Heart right ventricle (tissue), 16 donors: ENCODE data around the gene USP54. TPM values are rescaled to one million over a fixed set of nuclear protein-coding genes. Genes with fewer than 3 reads are reported as not detected.
A peak's percentile ranks its signal among the peaks of the same experiment; 100 is the strongest.

ENCODE experiments used
- ATAC-seq, 8 donors: fragments of 200-7000 bp; cut with Tn5 transposase; one replicate each; pipeline ENCODE4 v1.9.1; 2020; ENCODE audit warnings: mild to moderate bottlenecking in 8 of 8, moderate library complexity in 8 of 8, moderate number of reproducible peaks in 1 of 8
- DNase-seq, 2 donors: peaks; one replicate each; pipeline ENCODE4 v3.0.0-alpha.2; 2020
- H3K27ac ChIP-seq, 10 donors: fragments of 200-600 bp; sonication (generic) in 2 of 10; one replicate each; pipeline versions ENCODE4 v1.5.0 to v1.8.0; 2020 to 2022; ENCODE audit warnings: mild to moderate bottlenecking in 3 of 10
- H3K27me3 ChIP-seq, 7 donors: fragments of 200-600 bp; one replicate each; pipeline ENCODE4 v1.8.0; 2021 to 2022; ENCODE audit warnings: mild to moderate bottlenecking in 2 of 7
- H3K36me3 ChIP-seq, 9 donors: fragments of 200-600 bp; sonication (generic) in 1 of 9; one replicate each; pipeline versions ENCODE4 v1.5.0 to v1.8.0; 2020 to 2022; ENCODE audit warnings: mild to moderate bottlenecking in 2 of 9
- H3K4me1 ChIP-seq, 9 donors: fragments of 200-600 bp; sonication (generic) in 1 of 9; one replicate each; pipeline versions ENCODE4 v1.5.0 to v1.8.0; 2020 to 2022; ENCODE audit warnings: mild to moderate bottlenecking in 4 of 9
- H3K4me3 ChIP-seq, 10 donors: fragments of 200-600 bp; sonication (generic) in 2 of 10; one replicate each; pipeline versions ENCODE4 v1.5.0 to v1.8.0; 2020 to 2022; ENCODE audit warnings: mild to moderate bottlenecking in 7 of 10, moderate library complexity in 2 of 10
- H3K9me3 ChIP-seq, 11 donors: fragments of 200-600 bp in 10 of 11; sonication (generic) in 2 of 11; one replicate each; pipeline versions ENCODE4 v1.5.0 to v1.8.0; 2013 to 2022; ENCODE audit warnings: mild to moderate bottlenecking in 2 of 11, control low read depth in 1 of 11, moderate library complexity in 1 of 11
- CTCF ChIP-seq, 9 donors: fragments of 200-600 bp; sonication (generic) in 2 of 9; IDR thresholded peaks; one replicate each; pipeline versions ENCODE4 v1.5.0 to v1.8.0; 2021 to 2022; ENCODE audit warnings: antibody characterized with exemption in 9 of 9, mild to moderate bottlenecking in 5 of 9, moderate library complexity in 1 of 9
- WGBS, 2 donors: extraction: QIAGEN DNeasy Blood & Tissue Kit; methylation state at CpG; one replicate each; pipeline ENCODE4 v1.1.7; 2013; ENCODE audit warnings: inconsistent platforms in 1 of 2; 5-methylcytosine and 5-hydroxymethylcytosine counted together
- intact Hi-C, 10 donors: fragments of 100-400 bp; cut with DNase I; formaldehyde crosslinking; loops; one replicate each; pipeline versions ENCODE4 v1.11.1 to v1.14.2; 2022
- polyA plus RNA-seq, 2 donors: library from polyadenylated mRNA; stranded (reverse); fragments of 200-250 nt; gene quantifications; one replicate each; pipeline ENCODE4 v1.2.3, GENCODE V29; 2013
- total RNA-seq, 10 donors: library from RNA; stranded (reverse); fragmentation: NEBNext Ultra II Directional in 3 of 10; extraction: Animal tissue kit (Norgen Biotek cat#: 25700) in 3 of 10; gene quantifications; one replicate each; pipeline versions ENCODE4 v1.2.1 to v1.2.4, GENCODE V29; 2021 to 2023
- donor health status: Arrhythmogenic right ventricular cardiomyopathy.
- donor health status: ischemic (EF 13 %, LVEDD 7.1; RV severe dilation, severe dysfunction).
- donor health status: healthy with polysubstance abuse.
- donor health status: DM: no; HTN: yes; CAD: no.
- donor health status: DM: no; HTN: no; CAD: no.
- donor health status: ischemic (EF 25% LVEDD 6.9; RV normal size, moderate dysfunction).
- donor health status: ischemic (EF 25% LVEDD 5.7; RV mildly dilated, moderate dysfunction).
- donor health status: healthy.
- donor health status: DM: yes; HTN: yes; CAD: no.
- donor health status: Ischemic cardiomyopathy.
- donor health status: ischemic (EF 35%, LVEDD 5.7; RV mildly dilated, moderate dysfunction).
- donor health status: nonischemic (EF 11% LVEDD 7.7; RV severe dilation, severe dysfunction).
- donor health status: DM: yes; HTN: yes; CAD: no.
- donor health status: PGD.
- donor health status: ischemic (EF 29% LVEDD 5.4; RV normal size, mild dysfunction).
- donor health status: nonischemic (EF 23%, LVEDD 6.1; RV moderate dilation, normal function).

The USP54 gene
- total and polyA plus RNA-seq, 12 donors: 7.9 to 34.5 (median 18.1) TPM

GRCh38 chr10:73554721-73555120 lies 36.4 kb downstream of the USP54 start:
- peak overlapping the region in 1 of 10 donors; percentile 34 for H3K27ac ChIP-seq
- H3K27me3 ChIP-seq: no peaks in the 10 kb centered on the region
- no peak overlapping the region for H3K4me3 ChIP-seq
- H3K36me3 ChIP-seq: peaks cover 0 to 10% (median 0%) of the 10 kb centered on the region in 9 donors
- DNase-seq: no peak
- intact Hi-C loops: loop anchor here in 2 of 10 donors (5.0 to 10.0 kb wide), 2 partner anchors 48 to 60 kb away; no protein-coding TSS in a partner anchor
- TF ChIP-seq CTCF (IDR thresholded peaks at IDR 0.05): no peak
- ATAC-seq: no peak
- H3K4me1 ChIP-seq: peaks cover 0 to 17% (median 4%) of the 10 kb centered on the region in 9 donors
- no peaks in the 10 kb centered on the region for H3K9me3 ChIP-seq

- intact Hi-C loops: loop anchor here in 2 of 10 donors (5.0 to 10.0 kb wide), 2 partner anchors 49 to 61 kb away; no protein-coding TSS in a partner anchor
- Histone ChIP-seq H3K27ac (peak overlapping the region in 6 of 10 donors; percentile 4 to 48 (median 28)), H3K9me3 (no peaks in the 10 kb centered on the region), H3K36me3 (peaks cover 0 to 10% (median 0%) of the 10 kb centered on the region in 9 donors), H3K4me1 (peaks cover 0 to 17% (median 4%) of the 10 kb centered on the region in 9 donors), H3K4me3 (no peak overlapping the region), H3K27me3 (no peaks in the 10 kb centered on the region)
- WGBS, 2 donors: 52 to 54% methylated on average over 2 of the region's 2 CpGs
- DNase-seq: no peak
- ATAC-seq: peak in 1 of 8 donors; percentile 6
- TF ChIP-seq CTCF (IDR thresholded peaks at IDR 0.05): no peak
Observed at GRCh38 chr10:73553761-73554160, 37.4 kb downstream of the USP54 start.

- DNase-seq (no peak), ATAC-seq (peak in 7 of 8 donors; percentile 70 to 95 (median 82))
- intact Hi-C loops: loop anchor here in 2 of 10 donors (5.0 to 10.0 kb wide), 2 partner anchors 49 to 62 kb away; no protein-coding TSS in a partner anchor
- WGBS, 2 donors: 70 to 75% methylated on average over 3 of the region's 3 CpGs
- Histone ChIP-seq H3K4me1 (peaks cover 0 to 17% (median 4%) of the 10 kb centered on the region in 9 donors), H3K9me3 (no peaks in the 10 kb centered on the region), H3K4me3 (no peak overlapping the region), H3K27me3 (no peaks in the 10 kb centered on the region), H3K36me3 (peaks cover 0 to 8% (median 0%) of the 10 kb centered on the region in 9 donors), H3K27ac (peak overlapping the region in 6 of 10 donors; percentile 4 to 58 (median 28))
- TF ChIP-seq CTCF (IDR thresholded peaks at IDR 0.05): no peak
Observed at GRCh38 chr10:73552819-73553715, 38.1 kb downstream of the USP54 start.

- Histone ChIP-seq H3K27me3 (no peaks in the 10 kb centered on the region), H3K9me3 (no peaks in the 10 kb centered on the region), H3K4me1 (peaks cover 0 to 17% (median 4%) of the 10 kb centered on the region in 9 donors), H3K4me3 (no peak overlapping the region), H3K27ac (no peak overlapping the region), H3K36me3 (no peaks in the 10 kb centered on the region)
- ATAC-seq (no peak), DNase-seq (no peak)
- 94 to 96% methylated on average over 1 of the region's 1 CpG for WGBS, 2 donors
- TF ChIP-seq CTCF (IDR thresholded peaks at IDR 0.05): no peak
- intact Hi-C loops: loop anchor here in 2 of 10 donors (5.0 to 10.0 kb wide), 2 partner anchors 51 to 63 kb away; no protein-coding TSS in a partner anchor
Observed at GRCh38 chr10:73551515-73551914, 39.6 kb downstream of the USP54 start.
